ENCODE measurements around the gene ADORA3.

DNA sequence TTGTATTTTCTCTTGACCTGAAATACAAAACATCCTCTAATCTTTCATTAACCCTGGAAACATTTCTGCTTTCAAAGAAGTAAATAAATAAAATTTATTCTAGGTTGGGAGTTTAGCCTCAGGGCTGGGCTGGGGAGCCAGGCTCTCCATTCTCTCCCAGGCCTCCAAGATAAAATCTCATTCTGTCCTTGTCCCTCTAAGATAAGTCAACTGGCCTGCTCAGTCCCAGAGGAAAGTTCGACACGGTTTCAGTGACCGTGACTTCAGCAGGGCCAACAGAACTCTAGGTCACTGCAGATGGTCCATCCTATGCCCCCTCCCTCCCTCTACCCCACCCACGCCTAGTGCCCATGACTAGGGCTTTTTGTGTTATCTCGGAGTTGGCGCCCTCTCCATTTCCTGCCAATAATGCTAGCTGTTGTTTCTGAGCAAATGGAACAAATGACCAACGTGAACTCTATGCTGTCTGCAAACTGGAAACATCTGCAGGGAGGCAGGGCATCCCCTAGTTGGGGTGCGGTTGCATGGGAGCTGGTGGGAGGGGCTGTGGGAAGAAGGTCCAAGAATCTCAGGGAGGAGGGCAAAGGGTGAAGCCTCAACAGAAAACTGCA, 10.1 kb upstream of the ADORA3 start:
- no peak for TF ChIP-seq CTCF (IDR thresholded peaks at IDR 0.05)
- TF ChIP-seq ZFX (IDR thresholded peaks at IDR 0.05; ENCODE audit: borderline replicate concordance): no peak

Measured in 22Rv1 (cell line).